GM12878 (cell line): ENCODE measurements around the gene FOSB. TPM values are rescaled to one million over a fixed set of nuclear protein-coding genes. Genes with fewer than 3 reads are reported as not detected.
A peak's percentile ranks its signal among the peaks of the same experiment; 100 is the strongest.

ENCODE experiments used
- BCL11A ChIP-seq: IDR thresholded peaks from 2 replicates; pipeline ENCODE4 v1.6.1; 2011; ENCODE audit warnings: low read depth, low read length
- BRCA1 ChIP-seq: IDR thresholded peaks from 2 replicates; pipeline ENCODE4 v1.6.1; 2011; ENCODE audit warnings: low read depth, low read length, improper control_type of control experiment
- DPF2 ChIP-seq: fragments of 450-650 bp; IDR thresholded peaks from 2 replicates; pipeline ENCODE4 v1.6.1; 2017; ENCODE audit warnings: mild to moderate bottlenecking
- EGR1 ChIP-seq, 2 experiments: IDR thresholded peaks; 1 replicate in 1 of 2; 2 replicates in 1 of 2; pipeline ENCODE4 v1.6.1; 2011 to 2012; ENCODE audit warnings: low read depth in 2 of 2, low read length in 2 of 2, borderline replicate concordance in 1 of 2, mild to moderate bottlenecking in 1 of 2, moderate library complexity in 1 of 2
- HDAC6 ChIP-seq: fragments of 200-600 bp; sonication (generic); IDR thresholded peaks from one replicate; pipeline ENCODE4 v1.8.0; 2017; ENCODE audit warnings: antibody characterized with exemption; ENCODE audit not compliant: unreplicated experiment
- JUNB ChIP-seq: IDR thresholded peaks from 2 replicates; pipeline ENCODE4 v1.6.1; 2016; ENCODE audit warnings: antibody characterized with exemption, mild to moderate bottlenecking
- KDM1A ChIP-seq: fragments of 200-600 bp; sonication (generic); IDR thresholded peaks from 2 replicates; pipeline ENCODE4 v1.6.1; 2016; ENCODE audit warnings: borderline replicate concordance
- MYB ChIP-seq: fragments of 150-350 bp; IDR thresholded peaks from 2 replicates; pipeline ENCODE4 v1.6.1; 2014; ENCODE audit warnings: mild to moderate bottlenecking, low read depth, low read length, borderline replicate concordance
- NBN ChIP-seq: fragments of 450-650 bp; IDR thresholded peaks from 2 replicates; pipeline ENCODE4 v1.6.1; 2016
- NFIC ChIP-seq: IDR thresholded peaks from 2 replicates; pipeline ENCODE4 v1.6.1; 2012; ENCODE audit warnings: low read depth, mild to moderate bottlenecking, inconsistent platforms, low read length, moderate library complexity
- PAX5 ChIP-seq: IDR thresholded peaks from 2 replicates; pipeline ENCODE4 v1.6.1; 2011; ENCODE audit warnings: low read depth, low read length, borderline replicate concordance
- POLR2AphosphoS5 ChIP-seq: IDR thresholded peaks from 2 replicates; pipeline ENCODE4 v1.6.1; 2011; ENCODE audit warnings: mild to moderate bottlenecking, low read length, inconsistent platforms
- RCOR1 ChIP-seq: conservative IDR thresholded peaks from 2 replicates; pipeline ENCODE4 v1.6.1; 2012; ENCODE audit warnings: low read depth, low read length, improper control_type of control experiment
- SIX5 ChIP-seq: IDR thresholded peaks from 2 replicates; pipeline ENCODE4 v1.6.1; 2011; ENCODE audit warnings: mild to moderate bottlenecking, low read depth, low read length, moderate library complexity; ENCODE audit not compliant: severe bottlenecking
- SMARCA5 ChIP-seq: fragments of 450-650 bp; IDR thresholded peaks from 2 replicates; pipeline ENCODE4 v1.6.1; 2017; ENCODE audit warnings: mild to moderate bottlenecking
- SP1 ChIP-seq: IDR thresholded peaks from one replicate; pipeline ENCODE4 v1.6.1; 2011; ENCODE audit warnings: low read depth, low read length
- SREBF1 ChIP-seq: IDR thresholded peaks from 2 replicates; pipeline ENCODE4 v1.6.1; 2012; ENCODE audit warnings: mild to moderate bottlenecking, low read length
- SUZ12 ChIP-seq: fragments of 200-600 bp; sonication (generic); IDR thresholded peaks from one replicate; pipeline ENCODE4 v1.6.1; 2018; ENCODE audit warnings: antibody characterized with exemption, mild to moderate bottlenecking; ENCODE audit not compliant: unreplicated experiment
- TCF7 ChIP-seq: IDR thresholded peaks from 2 replicates; pipeline ENCODE4 v1.6.1; 2014; ENCODE audit warnings: antibody characterized with exemption, borderline replicate concordance
- ZNF622 ChIP-seq: fragments of 450-650 bp; IDR thresholded peaks from 2 replicates; pipeline ENCODE4 v1.6.1; 2017; ENCODE audit warnings: mild to moderate bottlenecking, inconsistent platforms
- polyA plus RNA-seq, 11 experiments: library from polyadenylated mRNA; depleted of rRNA in 4 of 11; unstranded in 6 of 11; stranded (reverse) in 5 of 11; fragments of >200 nt; fragmentation: Nextera tagmentation in 4 of 11; fragmentation: Illumina TruSeq in 1 of 11; extraction: Ambion mirVana in 4 of 11; extraction: Trizol in 1 of 11; gene quantifications; 1 replicate in 1 of 11; 2 replicates in 10 of 11; pipeline versions ENCODE4 v1.2.1 to v1.2.3, GENCODE V29; 2011 to 2016; ENCODE audit warnings: inconsistent platforms in 2 of 11, missing spikeins in 2 of 11, low read depth in 1 of 11
- total RNA-seq, 4 experiments: library from RNA; depleted of rRNA in 3 of 4; stranded (reverse); fragments of >200 nt in 3 of 4; fragmentation: Illumina TruSeq in 1 of 4; extraction: Trizol in 1 of 4; gene quantifications; 2 replicates each; pipeline versions ENCODE4 v1.2.1 to v1.2.3, GENCODE V29; 2013 to 2021
- TF ChIP-seq, protein P1 (sequence below): IDR thresholded peaks from 2 replicates; pipeline ENCODE4 v1.6.1; 2011; ENCODE audit warnings: low read depth, low read length, improper control_type of control experiment, borderline replicate concordance
- TF ChIP-seq, protein P2 (sequence below): IDR thresholded peaks from 2 replicates; pipeline ENCODE4 v1.6.1; 2012; ENCODE audit warnings: mild to moderate bottlenecking, low read depth, low read length
- TF ChIP-seq, protein P3 (sequence below): fragments of 450-650 bp; IDR thresholded peaks from 2 replicates; pipeline ENCODE4 v1.6.1; 2017; ENCODE audit warnings: borderline replicate concordance
- TF ChIP-seq, protein P4 (sequence below): IDR thresholded peaks from 2 replicates; pipeline ENCODE4 v1.6.1; 2012; ENCODE audit warnings: low read length, inconsistent platforms

The FOSB gene
- total and polyA plus RNA-seq, 10 of the 15 experiments (the other 5 are each of a cell fraction or from before 2014, with no cell fraction given): 0.06 to 0.56 (median 0.26) TPM

DNA sequence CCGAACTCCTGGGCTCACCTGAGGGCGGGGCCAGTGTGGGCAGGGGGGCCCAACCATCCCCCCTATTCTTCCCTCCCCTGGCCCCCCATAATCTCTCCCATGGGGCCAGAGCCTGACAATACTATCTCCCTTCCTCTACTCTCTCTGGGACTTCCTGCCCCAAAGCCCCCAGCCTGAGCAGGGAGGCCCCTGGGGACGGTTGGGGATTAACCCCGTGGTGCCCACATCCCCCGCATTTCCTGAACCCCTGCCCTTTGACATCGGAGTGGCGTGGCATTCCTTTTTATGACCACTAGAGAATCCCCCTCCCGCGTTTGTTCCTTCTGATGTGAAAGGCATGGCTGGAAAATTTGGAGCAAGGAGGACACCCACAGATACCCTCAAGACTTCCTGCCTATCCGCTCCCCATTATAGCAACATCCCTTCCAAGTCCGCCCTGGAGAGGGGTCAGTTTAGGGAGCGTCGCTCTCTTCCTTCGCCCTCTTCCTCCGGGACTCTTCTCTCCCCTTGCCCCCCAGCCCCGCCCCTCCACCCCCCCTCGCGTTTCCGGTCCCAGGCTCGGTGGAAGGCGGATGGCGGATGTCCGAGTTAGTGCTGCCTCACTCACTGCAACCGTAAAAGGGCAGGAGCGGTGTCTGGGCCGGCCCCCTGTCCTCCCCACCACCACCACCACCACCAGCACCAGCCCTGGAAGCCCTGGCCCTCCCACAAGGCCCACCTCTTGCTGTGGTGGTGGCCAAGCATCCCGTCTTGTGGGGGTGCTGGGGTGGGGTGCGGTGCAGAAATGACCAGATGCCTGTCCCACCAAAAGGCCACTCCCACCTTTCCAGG is 41.3 kb downstream of the FOSB start (continued):
- TF ChIP-seq, protein P1, sequence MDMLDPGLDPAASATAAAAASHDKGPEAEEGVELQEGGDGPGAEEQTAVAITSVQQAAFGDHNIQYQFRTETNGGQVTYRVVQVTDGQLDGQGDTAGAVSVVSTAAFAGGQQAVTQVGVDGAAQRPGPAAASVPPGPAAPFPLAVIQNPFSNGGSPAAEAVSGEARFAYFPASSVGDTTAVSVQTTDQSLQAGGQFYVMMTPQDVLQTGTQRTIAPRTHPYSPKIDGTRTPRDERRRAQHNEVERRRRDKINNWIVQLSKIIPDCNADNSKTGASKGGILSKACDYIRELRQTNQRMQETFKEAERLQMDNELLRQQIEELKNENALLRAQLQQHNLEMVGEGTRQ: no peak
- TF ChIP-seq PAX5 (peak; percentile 81; the same call in 1 of the 2 replicates), RCOR1 (peak; percentile 61; the same call in 1 of the 2 replicates), HDAC6 (no peak), DPF2 (peak; percentile 67; the same call in 1 of the 2 replicates), NBN (peak; percentile 61), EGR1 (IDR thresholded peaks at IDR 0.05; ENCODE audit: borderline replicate concordance in 1 of 2, low read depth in 2 of 2, low read length in 2 of 2) (peak in 1 of 2 experiments; percentile 90; a peak in 2 of 3 replicates), BRCA1 (no peak), BCL11A (0 out of 2 replicates have a peak, but pooled peaks have one; percentile 50), NFIC (no peak), SREBF1 (no peak), TCF7 (no peak), MYB (no peak), ZNF622 (no peak), JUNB (no peak), SMARCA5 (peak; percentile 31; the same call in 1 of the 2 replicates), SIX5 (no peak), SUZ12 (no peak), SP1 (peak; percentile 56), KDM1A (no peak), POLR2AphosphoS5 (peak; percentile 64)
- TF ChIP-seq, protein P2, sequence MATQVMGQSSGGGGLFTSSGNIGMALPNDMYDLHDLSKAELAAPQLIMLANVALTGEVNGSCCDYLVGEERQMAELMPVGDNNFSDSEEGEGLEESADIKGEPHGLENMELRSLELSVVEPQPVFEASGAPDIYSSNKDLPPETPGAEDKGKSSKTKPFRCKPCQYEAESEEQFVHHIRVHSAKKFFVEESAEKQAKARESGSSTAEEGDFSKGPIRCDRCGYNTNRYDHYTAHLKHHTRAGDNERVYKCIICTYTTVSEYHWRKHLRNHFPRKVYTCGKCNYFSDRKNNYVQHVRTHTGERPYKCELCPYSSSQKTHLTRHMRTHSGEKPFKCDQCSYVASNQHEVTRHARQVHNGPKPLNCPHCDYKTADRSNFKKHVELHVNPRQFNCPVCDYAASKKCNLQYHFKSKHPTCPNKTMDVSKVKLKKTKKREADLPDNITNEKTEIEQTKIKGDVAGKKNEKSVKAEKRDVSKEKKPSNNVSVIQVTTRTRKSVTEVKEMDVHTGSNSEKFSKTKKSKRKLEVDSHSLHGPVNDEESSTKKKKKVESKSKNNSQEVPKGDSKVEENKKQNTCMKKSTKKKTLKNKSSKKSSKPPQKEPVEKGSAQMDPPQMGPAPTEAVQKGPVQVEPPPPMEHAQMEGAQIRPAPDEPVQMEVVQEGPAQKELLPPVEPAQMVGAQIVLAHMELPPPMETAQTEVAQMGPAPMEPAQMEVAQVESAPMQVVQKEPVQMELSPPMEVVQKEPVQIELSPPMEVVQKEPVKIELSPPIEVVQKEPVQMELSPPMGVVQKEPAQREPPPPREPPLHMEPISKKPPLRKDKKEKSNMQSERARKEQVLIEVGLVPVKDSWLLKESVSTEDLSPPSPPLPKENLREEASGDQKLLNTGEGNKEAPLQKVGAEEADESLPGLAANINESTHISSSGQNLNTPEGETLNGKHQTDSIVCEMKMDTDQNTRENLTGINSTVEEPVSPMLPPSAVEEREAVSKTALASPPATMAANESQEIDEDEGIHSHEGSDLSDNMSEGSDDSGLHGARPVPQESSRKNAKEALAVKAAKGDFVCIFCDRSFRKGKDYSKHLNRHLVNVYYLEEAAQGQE: no peak
- TF ChIP-seq, protein P3, sequence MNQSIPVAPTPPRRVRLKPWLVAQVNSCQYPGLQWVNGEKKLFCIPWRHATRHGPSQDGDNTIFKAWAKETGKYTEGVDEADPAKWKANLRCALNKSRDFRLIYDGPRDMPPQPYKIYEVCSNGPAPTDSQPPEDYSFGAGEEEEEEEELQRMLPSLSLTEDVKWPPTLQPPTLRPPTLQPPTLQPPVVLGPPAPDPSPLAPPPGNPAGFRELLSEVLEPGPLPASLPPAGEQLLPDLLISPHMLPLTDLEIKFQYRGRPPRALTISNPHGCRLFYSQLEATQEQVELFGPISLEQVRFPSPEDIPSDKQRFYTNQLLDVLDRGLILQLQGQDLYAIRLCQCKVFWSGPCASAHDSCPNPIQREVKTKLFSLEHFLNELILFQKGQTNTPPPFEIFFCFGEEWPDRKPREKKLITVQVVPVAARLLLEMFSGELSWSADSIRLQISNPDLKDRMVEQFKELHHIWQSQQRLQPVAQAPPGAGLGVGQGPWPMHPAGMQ: no peak
- TF ChIP-seq, protein P4, sequence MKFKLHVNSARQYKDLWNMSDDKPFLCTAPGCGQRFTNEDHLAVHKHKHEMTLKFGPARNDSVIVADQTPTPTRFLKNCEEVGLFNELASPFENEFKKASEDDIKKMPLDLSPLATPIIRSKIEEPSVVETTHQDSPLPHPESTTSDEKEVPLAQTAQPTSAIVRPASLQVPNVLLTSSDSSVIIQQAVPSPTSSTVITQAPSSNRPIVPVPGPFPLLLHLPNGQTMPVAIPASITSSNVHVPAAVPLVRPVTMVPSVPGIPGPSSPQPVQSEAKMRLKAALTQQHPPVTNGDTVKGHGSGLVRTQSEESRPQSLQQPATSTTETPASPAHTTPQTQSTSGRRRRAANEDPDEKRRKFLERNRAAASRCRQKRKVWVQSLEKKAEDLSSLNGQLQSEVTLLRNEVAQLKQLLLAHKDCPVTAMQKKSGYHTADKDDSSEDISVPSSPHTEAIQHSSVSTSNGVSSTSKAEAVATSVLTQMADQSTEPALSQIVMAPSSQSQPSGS: no peak
